GM13977 (cell line): ENCODE data around the gene CNTNAP2.
"Not testable (repeated sequence)": the region's sequence is repeated elsewhere in the genome, so short reads cannot be mapped to it uniquely, and the experiment has no call there.

Experiments
- DNase-seq: peaks from one replicate; pipeline ENCODE4 v3.0.0; 2012; ENCODE audit warnings: low spot score
- CTCF ChIP-seq: IDR thresholded peaks from 2 replicates; pipeline ENCODE4 v1.5.1; 2012; ENCODE audit warnings: mild to moderate bottlenecking, control low read depth; ENCODE audit not compliant: insufficient read depth; ENCODE audit errors: extremely low read depth, missing control alignments
- in situ Hi-C: fragments of 300-500 bp; cut with MboI; formaldehyde crosslinking; loops from one replicate; pipeline ENCODE4 v1.12.0; 2022; ENCODE audit warnings: low sequenced_read_pairs, low pct_unique_long_range_greater_than_20kb, mixed read lengths, inconsistent platforms; ENCODE audit not compliant: unreplicated experiment

Gene CNTNAP2

GRCh38 chr7:147103224-147103623 is 986.6 kb downstream of the CNTNAP2 start:
- TF ChIP-seq CTCF, result no peak
- in situ Hi-C loops, result no loop called here
- no peak for DNase-seq

GRCh38 chr7:147106746-147107145 is 990.1 kb downstream of the CNTNAP2 start:
- TF ChIP-seq CTCF, result no peak
- no peak for DNase-seq
- in situ Hi-C loops, result no loop called here

- DNase-seq, in situ Hi-C loops: not testable (repeated sequence)
These were observed 997.9 kb downstream of the CNTNAP2 start for GRCh38 chr7:147114525-147114924.

GRCh38 chr7:147136352-147136751 is 1019.8 kb downstream of the CNTNAP2 start:
- DNase-seq, result no peak
- TF ChIP-seq CTCF, result no peak
- in situ Hi-C loops, result no loop called here

GRCh38 chr7:147145194-147145593 is 1028.6 kb downstream of the CNTNAP2 start:
- TF ChIP-seq CTCF, result no peak
- DNase-seq, result no peak
- in situ Hi-C loops, result no loop called here

GRCh38 chr7:147146169-147146568 is 1029.6 kb downstream of the CNTNAP2 start:
- TF ChIP-seq CTCF, result no peak
- no peak for DNase-seq
- in situ Hi-C loops, result no loop called here

GRCh38 chr7:147151661-147152060 is 1035.1 kb downstream of the CNTNAP2 start:
- no peak for DNase-seq
- no peak for TF ChIP-seq CTCF
- in situ Hi-C loops, result no loop called here
